ENCODE data around the gene MAP2K5. TPM values are rescaled to one million over a fixed set of nuclear protein-coding genes. Genes with fewer than 3 reads are reported as not detected.

MAP2K5 gene
- total and polyA plus RNA-seq, 7 donors = 11.3 to 19.4 (median 14.3) TPM

- TF ChIP-seq CTCF (IDR thresholded peaks at IDR 0.05) = no peak
- WGBS, 2 donors = 97 to 98% methylated on average over 1 of the region's 1 CpG
- H3K4me1 ChIP-seq = peaks cover 0 to 31% (median 18%) of the 10 kb centered on the region in 4 donors
- intact Hi-C loops (cut with DNase I) = no loop called here
- H3K36me3 ChIP-seq = peaks cover 0 to 36% (median 6%) of the 10 kb centered on the region in 4 donors
- no peaks in the 10 kb centered on the region for H3K9me3 ChIP-seq
- no peak overlapping the region for H3K4me3 ChIP-seq
- H3K27ac ChIP-seq = no peak overlapping the region
- DNase-seq = no peak
- no peaks in the 10 kb centered on the region for H3K27me3 ChIP-seq
Measured at GRCh38 chr15:67551207-67551743, 8.8 kb downstream of the MAP2K5 start.

- Histone ChIP-seq H3K4me1 (peaks cover 0 to 9% (median 0%) of the 10 kb centered on the region in 4 donors), H3K9me3 (no peaks in the 10 kb centered on the region), H3K4me3 (no peak overlapping the region), H3K36me3 (peaks cover 0 to 36% (median 2%) of the 10 kb centered on the region in 4 donors), H3K27ac (no peak overlapping the region), H3K27me3 (no peaks in the 10 kb centered on the region)
- TF ChIP-seq POLR2AphosphoS5 (IDR thresholded peaks at IDR 0.05) = no peak
- 95 to 96% methylated on average over 4 of the region's 4 CpGs for WGBS, 2 donors
- intact Hi-C loops (cut with DNase I) = no loop called here
- no peak for DNase-seq
Measured at GRCh38 chr15:67554580-67554979, 12.1 kb downstream of the MAP2K5 start.

- Histone ChIP-seq H3K9me3 (no peaks in the 10 kb centered on the region), H3K27ac (no peak overlapping the region), H3K4me1 (no peaks in the 10 kb centered on the region), H3K27me3 (no peaks in the 10 kb centered on the region), H3K4me3 (no peak overlapping the region), H3K36me3 (peaks cover 0 to 22% (median 0%) of the 10 kb centered on the region in 4 donors)
- no peak for TF ChIP-seq POLR2AphosphoS5 (IDR thresholded peaks at IDR 0.05)
- no peak for DNase-seq
- intact Hi-C loops (cut with DNase I) = no loop called here
- WGBS, 2 donors = 70 to 84% methylated on average over 3 of the region's 3 CpGs
Measured at GRCh38 chr15:67556976-67557570, 14.6 kb downstream of the MAP2K5 start.

- Histone ChIP-seq H3K27me3 (no peaks in the 10 kb centered on the region), H3K36me3 (peaks cover 0 to 14% (median 0%) of the 10 kb centered on the region in 4 donors), H3K9me3 (no peaks in the 10 kb centered on the region), H3K27ac (no peak overlapping the region), H3K4me3 (no peak overlapping the region), H3K4me1 (no peaks in the 10 kb centered on the region)
- DNase-seq = no peak
- intact Hi-C loops (cut with DNase I) = no loop called here
- WGBS, 2 donors = 95 to 98% methylated on average over 4 of the region's 4 CpGs
- no peak for TF ChIP-seq EP300 (IDR thresholded peaks at IDR 0.05)
- TF ChIP-seq POLR2AphosphoS5 (IDR thresholded peaks at IDR 0.05) = no peak
- TF ChIP-seq CTCF (IDR thresholded peaks at IDR 0.05) = no peak
- no peak for TF ChIP-seq POLR2A (IDR thresholded peaks at IDR 0.05)
Measured at GRCh38 chr15:67558502-67558901, 16.0 kb downstream of the MAP2K5 start.

- DNase-seq = no peak
- WGBS, 2 donors = 88 to 94% methylated on average over 1 of the region's 1 CpG
- Histone ChIP-seq H3K27me3 (no peaks in the 10 kb centered on the region), H3K9me3 (no peaks in the 10 kb centered on the region), H3K27ac (no peak overlapping the region), H3K4me1 (no peaks in the 10 kb centered on the region), H3K4me3 (no peak overlapping the region), H3K36me3 (peaks cover 0 to 14% (median 0%) of the 10 kb centered on the region in 4 donors)
- no peak for TF ChIP-seq EP300 (IDR thresholded peaks at IDR 0.05)
- no peak for TF ChIP-seq CTCF (IDR thresholded peaks at IDR 0.05)
- no peak for TF ChIP-seq POLR2AphosphoS5 (IDR thresholded peaks at IDR 0.05)
- no peak for TF ChIP-seq POLR2A (IDR thresholded peaks at IDR 0.05)
- intact Hi-C loops (cut with DNase I) = no loop called here
Measured at GRCh38 chr15:67559158-67559557, 16.7 kb downstream of the MAP2K5 start.

GRCh38 chr15:67559576-67559975, 17.1 kb downstream of the MAP2K5 start:
- TF ChIP-seq POLR2AphosphoS5 (IDR thresholded peaks at IDR 0.05) = no peak
- TF ChIP-seq POLR2A (IDR thresholded peaks at IDR 0.05) = no peak
- TF ChIP-seq CTCF (IDR thresholded peaks at IDR 0.05) = no peak
- no peak for TF ChIP-seq EP300 (IDR thresholded peaks at IDR 0.05)
- H3K27me3 ChIP-seq = no peaks in the 10 kb centered on the region
- H3K36me3 ChIP-seq = peaks cover 0 to 14% (median 0%) of the 10 kb centered on the region in 4 donors
- no peak overlapping the region for H3K27ac ChIP-seq
- no peaks in the 10 kb centered on the region for H3K9me3 ChIP-seq
- H3K4me3 ChIP-seq = no peak overlapping the region
- no peak for DNase-seq
- intact Hi-C loops (cut with DNase I) = no loop called here
- no peaks in the 10 kb centered on the region for H3K4me1 ChIP-seq
- WGBS, 2 donors = 98% methylated on average over 2 of the region's 2 CpGs
